ENCODE results near the gene MYO9B.

- TF ChIP-seq CTCF (optimal IDR thresholded peaks at IDR 0.05 in 1 of 3, IDR thresholded peaks at IDR 0.05 in 1 of 3, conservative IDR thresholded peaks at IDR 0.05 in 1 of 3; ENCODE audit: extremely low read depth in 1 of 3, insufficient read depth in 2 of 3, low read length in 3 of 3), result no peak
- TF ChIP-seq EZH2 (IDR thresholded peaks at IDR 0.05; ENCODE audit: low read length), result no peak
Observed at GRCh38 chr19:17092696-17093095, 17.1 kb downstream of the MYO9B start.
